Right lobe of liver (tissue), 6 donors: ENCODE results near the gene BTBD19. TPM values are rescaled to one million over a fixed set of nuclear protein-coding genes. Genes with fewer than 3 reads are reported as not detected.
"Not testable (repeated sequence)": the region's sequence is repeated elsewhere in the genome, so short reads cannot be mapped to it uniquely, and the experiment has no call there.

Experiments used
- ATAC-seq, 4 donors: fragments of 200-7000 bp; cut with Tn5 transposase; one replicate each; pipeline ENCODE4 v1.9.1; 2020; ENCODE audit warnings: mild to moderate bottlenecking in 4 of 4, moderate library complexity in 4 of 4
- DNase-seq, 3 donors: peaks; one replicate each; pipeline ENCODE4 v3.0.0-alpha.2; 2020
- H3K27ac ChIP-seq, 3 donors: fragments of 200-600 bp; one replicate each; pipeline ENCODE4 v1.8.0; 2022
- H3K27me3 ChIP-seq, 2 donors: fragments of 200-600 bp; one replicate each; pipeline ENCODE4 v1.8.0; 2022
- H3K36me3 ChIP-seq, 4 donors: fragments of 200-600 bp; sonication (generic) in 1 of 4; one replicate each; pipeline versions ENCODE4 v1.5.1 to v1.8.0; 2017 to 2022; ENCODE audit warnings: control low read depth in 1 of 4
- H3K4me1 ChIP-seq, 4 donors: fragments of 200-600 bp; sonication (generic) in 1 of 4; one replicate each; pipeline versions ENCODE4 v1.5.1 to v1.8.0; 2017 to 2022; ENCODE audit warnings: control low read depth in 1 of 4
- H3K4me3 ChIP-seq, 3 donors: fragments of 200-600 bp; one replicate each; pipeline ENCODE4 v1.8.0; 2022
- H3K9me3 ChIP-seq, 4 donors: fragments of 200-600 bp; sonication (generic) in 1 of 4; one replicate each; pipeline versions ENCODE4 v1.5.1 to v1.8.0; 2017 to 2022; ENCODE audit warnings: control low read depth in 1 of 4
- CTCF ChIP-seq, 4 donors: fragments of 200-600 bp in 3 of 4; fragments of 450-650 bp in 1 of 4; IDR thresholded peaks; one replicate each; pipeline versions ENCODE4 v1.5.1 to v1.8.0; 2016 to 2022; ENCODE audit warnings: antibody characterized with exemption in 4 of 4, mild to moderate bottlenecking in 2 of 4
- POLR2A ChIP-seq: fragments of 450-650 bp; IDR thresholded peaks from one replicate; pipeline ENCODE4 v1.6.1; 2017; ENCODE audit warnings: antibody characterized with exemption, mild to moderate bottlenecking
- WGBS: methylation state at CpG from one replicate; pipeline ENCODE4 v1.1.6; 2018; ENCODE audit warnings: low coverage, low lambda C conversion rate; ENCODE audit not compliant: insufficient coverage; ENCODE audit errors: missing lambda C conversion rate; 5-methylcytosine and 5-hydroxymethylcytosine counted together
- intact Hi-C, 2 donors: fragments of 100-400 bp; cut with DNase I; formaldehyde crosslinking; loops; one replicate each; pipeline versions ENCODE4 v1.11.2 to v1.14.1; 2022
- total RNA-seq, 6 experiments: library from RNA; depleted of rRNA in 2 of 6; stranded (reverse); fragments of >200 nt in 2 of 6; fragmentation: NEBNext Ultra II Directional in 3 of 6; extraction: Animal tissue kit (Norgen Biotek cat#: 25700) in 3 of 6; gene quantifications; one replicate each; pipeline versions ENCODE4 v1.1.0 to v1.2.4, GENCODE V29; 2016 to 2023
- donor health status: DM: no; HTN: yes; CAD: no.
- donor health status: DM: no; HTN: no; CAD: no.
- donor health status: DM: no; HTN: no; CAD: no.
- donor health status: DM: no; HTN: yes; CAD: no.
- donor health status: DM: no; HTN: yes; CAD: no.

The BTBD19 gene
- total RNA-seq, 6 experiments from 2014 or later = 2.6 to 7.5 (median 5.3) TPM

GRCh38 chr1:44807364-44808062 is 810 bp upstream of the BTBD19 start:
- Histone ChIP-seq H3K27ac (peak overlapping the region; percentile 93 to 99 (median 96)), H3K4me1 (peaks cover 0 to 50% (median 28%) of the 10 kb centered on the region in 4 donors), H3K27me3 (no peaks in the 10 kb centered on the region), H3K9me3 (no peaks in the 10 kb centered on the region), H3K4me3 (no peak overlapping the region), H3K36me3 (peaks cover 0 to 13% (median 1%) of the 10 kb centered on the region in 4 donors)
- intact Hi-C loops = no loop called here
- peak; percentile 75 to 87 (median 82) for ATAC-seq
- WGBS = 0% methylated on average over 6 of the region's 16 CpGs
- TF ChIP-seq CTCF (IDR thresholded peaks at IDR 0.05) (no peak), POLR2A (no peak)
- peak; percentile 96 to 98 (median 96) for DNase-seq

- peaks cover 0 to 7% (median 1%) of the 10 kb centered on the region in 4 donors for H3K36me3 ChIP-seq
- TF ChIP-seq CTCF (IDR thresholded peaks at IDR 0.05) = no peak
- TF ChIP-seq POLR2A = no peak
- H3K4me3 ChIP-seq = peak overlapping the region in 2 of 3 donors; percentile 4 to 26
- peak in 2 of 3 donors; percentile 59 to 65 for DNase-seq
- ATAC-seq = no peak
- 29% methylated on average over 4 of the region's 6 CpGs for WGBS
- peak overlapping the region; percentile 93 to 99 (median 96) for H3K27ac ChIP-seq
- H3K27me3 ChIP-seq = no peaks in the 10 kb centered on the region
- intact Hi-C loops = no loop called here
- peaks cover 0 to 52% (median 28%) of the 10 kb centered on the region in 4 donors for H3K4me1 ChIP-seq
- no peaks in the 10 kb centered on the region for H3K9me3 ChIP-seq
Measured at GRCh38 chr1:44808938-44809917, 905 bp downstream of the BTBD19 start.

GRCh38 chr1:44810101-44810761 is 1.9 kb downstream of the BTBD19 start:
- no peaks in the 10 kb centered on the region for H3K9me3 ChIP-seq
- TF ChIP-seq CTCF (IDR thresholded peaks at IDR 0.05) (no peak), POLR2A (no peak)
- peaks cover 0 to 53% (median 28%) of the 10 kb centered on the region in 4 donors for H3K4me1 ChIP-seq
- peak; percentile 68 to 74 (median 69) for DNase-seq
- H3K36me3 ChIP-seq = peaks cover 0 to 7% (median 0%) of the 10 kb centered on the region in 4 donors
- H3K27ac ChIP-seq = peak overlapping the region; percentile 29 to 99 (median 96)
- intact Hi-C loops = no loop called here
- WGBS = 40% methylated on average over 2 of the region's 12 CpGs
- no peaks in the 10 kb centered on the region for H3K27me3 ChIP-seq
- no peak for ATAC-seq
- H3K4me3 ChIP-seq = no peak overlapping the region

- H3K9me3 ChIP-seq, H3K36me3 ChIP-seq, H3K27me3 ChIP-seq, ATAC-seq, H3K4me3 ChIP-seq, intact Hi-C loops: not testable (repeated sequence)
- 67% methylated on average over 1 of the region's 4 CpGs for WGBS
- Histone ChIP-seq H3K4me1 (peaks cover 0 to 53% (median 28%) of the 10 kb centered on the region in 4 donors), H3K27ac (peak overlapping the region in 1 of 3 donors; percentile 96)
- peak in 2 of 3 donors; percentile 19 to 34 for DNase-seq
Measured at GRCh38 chr1:44810762-44811105, 2.4 kb downstream of the BTBD19 start.
